ENCODE data around the gene NUDT14.

DNA sequence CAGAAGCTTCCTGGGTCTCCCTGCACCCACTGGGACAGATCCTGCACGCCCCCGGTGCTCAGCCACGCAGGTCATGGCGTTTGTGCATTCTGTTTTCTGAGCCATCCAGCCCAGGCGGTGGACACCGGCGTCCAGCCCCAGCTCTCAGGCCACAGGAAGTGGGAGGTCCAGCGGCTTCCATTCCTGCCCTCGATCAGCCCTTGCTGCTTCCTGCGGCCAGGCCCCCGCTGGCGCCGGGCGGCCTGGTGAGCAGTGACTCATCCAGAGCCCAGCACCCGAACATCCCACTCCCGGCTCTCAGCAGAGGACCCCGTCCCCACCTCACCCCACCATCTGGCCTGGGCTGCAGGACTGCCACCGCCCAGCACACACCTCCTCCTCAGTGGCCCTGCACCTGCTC lies 18.0 kb upstream of the NUDT14 start:
- TF ChIP-seq ESRRG (CRISPR knock-in tag; IDR thresholded peaks at IDR 0.05) (no peak), ZC3H10 (CRISPR knock-in tag; IDR thresholded peaks at IDR 0.05) (no peak), GLIS3 (CRISPR knock-in tag; IDR thresholded peaks at IDR 0.05) (no peak), TOX (CRISPR knock-in tag; IDR thresholded peaks at IDR 0.05; ENCODE audit: borderline replicate concordance) (no peak), TCF4 (CRISPR knock-in tag; IDR thresholded peaks at IDR 0.05; ENCODE audit: borderline replicate concordance) (no peak)
